BJ (cell line): ENCODE results near the gene CRB1. TPM values are rescaled to one million over a fixed set of nuclear protein-coding genes. Genes with fewer than 3 reads are reported as not detected.

Experiments used
- CTCF ChIA-PET: fragments of 350-600 bp; formaldehyde crosslinking; extraction: SDS; loops from one replicate; lab custom pipeline; 2021; ENCODE audit warnings: antibody characterized with exemption, inconsistent platforms; lab: Yijun Ruan, JAX
- POLR2A ChIA-PET: fragments of 300-600 bp; sonication (Branson Sonifier 250); formaldehyde crosslinking; extraction: SDS; loops from one replicate; lab custom pipeline; 2021; ENCODE audit warnings: antibody characterized with exemption; lab: Charles Lee
- DNase-seq: peaks from one replicate; pipeline ENCODE4 v3.0.0-alpha.2; 2011; ENCODE audit warnings: low read depth
- H3K27me3 ChIP-seq: 2 replicates; pipeline ENCODE4 v1.6.0; 2011; ENCODE audit warnings: low read length; ENCODE audit not compliant: control insufficient read depth, insufficient read depth
- H3K36me3 ChIP-seq: 2 replicates; pipeline ENCODE4 v1.5.1; 2011; ENCODE audit warnings: low read length; ENCODE audit not compliant: control insufficient read depth, insufficient read depth
- H3K4me3 ChIP-seq: 2 replicates; pipeline ENCODE4 v1.5.1; 2011; ENCODE audit warnings: low read depth, mild to moderate bottlenecking, control low read depth, low read length
- CTCF ChIP-seq: IDR thresholded peaks from 2 replicates; pipeline ENCODE4 v1.5.1; 2011; ENCODE audit warnings: low read depth, mild to moderate bottlenecking, control low read depth, inconsistent platforms, low read length, moderate library complexity; ENCODE audit not compliant: insufficient read depth
- polyA plus RNA-seq: library from polyadenylated mRNA; depleted of rRNA; stranded (reverse); fragments of >200 nt; gene quantifications from 2 replicates; pipeline ENCODE4 v1.2.3, GENCODE V29; 2011

CRB1 gene
- polyA plus RNA-seq, 1 experiment = 0.06 TPM

- Histone ChIP-seq H3K27me3 (no peaks in the 10 kb centered on the region), H3K36me3 (no peaks in the 10 kb centered on the region), H3K4me3 (no peak overlapping the region)
- no peak for DNase-seq
- CTCF ChIA-PET = no interaction called here
- TF ChIP-seq CTCF = no peak
- POLR2A ChIA-PET = no interaction called here
Observed at GRCh38 chr1:197429372-197429771, 161.3 kb downstream of the CRB1 start.

GRCh38 chr1:197435224-197435623 is 167.2 kb downstream of the CRB1 start:
- Histone ChIP-seq H3K27me3 (no peaks in the 10 kb centered on the region), H3K4me3 (no peak overlapping the region), H3K36me3 (no peaks in the 10 kb centered on the region)
- ChIA-PET CTCF (no interaction called here), POLR2A (no interaction called here)
- no peak for TF ChIP-seq CTCF
- no peak for DNase-seq

- H3K27me3 ChIP-seq = no peaks in the 10 kb centered on the region
- H3K36me3 ChIP-seq = no peaks in the 10 kb centered on the region
- no peak for DNase-seq
- ChIA-PET CTCF (no interaction called here), POLR2A (no interaction called here)
- no peak for TF ChIP-seq CTCF
- no peak overlapping the region for H3K4me3 ChIP-seq
Observed at GRCh38 chr1:197437601-197438000, 169.5 kb downstream of the CRB1 start.

DNA sequence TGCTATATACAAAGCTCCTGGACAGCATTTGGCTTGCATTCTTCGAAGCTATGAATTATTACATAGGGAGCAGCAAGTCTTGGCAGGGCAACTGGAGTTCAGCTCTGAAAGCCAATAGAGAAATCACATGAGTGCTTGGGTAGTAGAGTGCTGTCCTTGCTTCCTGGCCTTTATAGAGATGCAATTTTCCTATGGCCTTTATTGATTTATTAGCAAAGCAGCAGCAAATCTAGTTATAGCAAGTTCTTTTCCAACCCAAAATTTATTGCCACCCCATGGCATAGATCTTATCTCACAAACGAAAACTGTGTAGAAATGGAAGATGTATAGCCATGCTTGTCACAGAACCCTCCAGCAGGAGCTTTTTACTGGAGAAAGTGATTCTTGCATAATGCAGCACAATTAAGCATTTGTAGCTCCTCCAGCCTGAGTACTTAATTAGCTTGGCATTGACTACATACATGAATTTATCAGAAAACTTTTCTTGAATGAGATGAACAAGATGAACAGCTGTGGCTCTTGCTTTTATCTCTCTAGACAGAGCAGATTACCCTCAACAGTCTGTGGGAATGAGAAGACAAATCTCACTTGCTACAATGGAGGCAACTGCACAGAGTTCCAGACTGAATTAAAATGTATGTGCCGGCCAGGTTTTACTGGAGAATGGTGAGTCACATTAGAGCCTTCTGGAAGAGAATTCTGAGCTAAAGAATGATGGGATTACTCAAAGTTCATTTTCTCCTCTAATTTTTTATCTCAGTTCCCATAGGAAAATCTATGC is 170.1 kb downstream of the CRB1 start:
- no peak overlapping the region for H3K4me3 ChIP-seq
- TF ChIP-seq CTCF = no peak
- CTCF ChIA-PET = no interaction called here
- POLR2A ChIA-PET = no interaction called here
- no peak for DNase-seq
- no peaks in the 10 kb centered on the region for H3K27me3 ChIP-seq
- no peaks in the 10 kb centered on the region for H3K36me3 ChIP-seq

GRCh38 chr1:197439708-197440280 is 171.7 kb downstream of the CRB1 start:
- CTCF ChIA-PET = no interaction called here
- Histone ChIP-seq H3K36me3 (no peaks in the 10 kb centered on the region), H3K27me3 (no peaks in the 10 kb centered on the region), H3K4me3 (no peak overlapping the region)
- no peak for TF ChIP-seq CTCF
- POLR2A ChIA-PET = no interaction called here
- no peak for DNase-seq
